HG03045 (cell line): Measurements from ENCODE around the gene MAP4.
"Not testable (repeated sequence)": the region's sequence is repeated elsewhere in the genome, so short reads cannot be mapped to it uniquely, and the experiment has no call there.

ENCODE experiments used
- ATAC-seq: cut with Tn5 transposase; IDR thresholded peaks from one replicate; pipeline ENCODE4 v1.9.1; 2021; ENCODE audit warnings: mild to moderate bottlenecking, moderate library complexity; ENCODE audit not compliant: unreplicated experiment

MAP4 gene

DNA sequence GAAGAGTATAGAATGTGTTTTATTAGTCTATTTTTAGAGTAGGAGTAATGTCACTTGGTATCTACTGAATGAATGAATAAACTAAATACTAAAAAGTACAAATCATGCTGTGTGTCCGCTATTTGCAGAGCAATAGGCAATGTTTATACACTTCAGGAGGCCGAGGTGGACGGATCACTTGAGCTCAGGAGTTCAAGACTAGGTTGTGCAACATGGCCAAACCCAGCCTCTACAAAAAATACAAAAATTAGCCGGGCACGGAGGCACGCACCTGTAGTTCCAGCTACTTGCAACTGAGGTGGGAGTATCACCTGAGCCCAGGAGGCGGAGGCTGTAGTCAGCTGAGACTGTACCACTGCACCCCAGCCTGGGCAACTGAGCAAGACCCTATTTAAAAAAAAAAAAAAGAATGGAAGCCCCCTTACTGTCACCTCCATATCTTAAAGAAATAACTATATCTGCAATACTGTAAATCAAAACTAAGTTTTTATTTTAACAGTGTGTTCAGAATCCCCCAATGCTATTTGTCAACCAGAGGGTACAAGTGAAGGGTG lies 114.9 kb downstream of the MAP4 start:
- no peak for ATAC-seq

DNA sequence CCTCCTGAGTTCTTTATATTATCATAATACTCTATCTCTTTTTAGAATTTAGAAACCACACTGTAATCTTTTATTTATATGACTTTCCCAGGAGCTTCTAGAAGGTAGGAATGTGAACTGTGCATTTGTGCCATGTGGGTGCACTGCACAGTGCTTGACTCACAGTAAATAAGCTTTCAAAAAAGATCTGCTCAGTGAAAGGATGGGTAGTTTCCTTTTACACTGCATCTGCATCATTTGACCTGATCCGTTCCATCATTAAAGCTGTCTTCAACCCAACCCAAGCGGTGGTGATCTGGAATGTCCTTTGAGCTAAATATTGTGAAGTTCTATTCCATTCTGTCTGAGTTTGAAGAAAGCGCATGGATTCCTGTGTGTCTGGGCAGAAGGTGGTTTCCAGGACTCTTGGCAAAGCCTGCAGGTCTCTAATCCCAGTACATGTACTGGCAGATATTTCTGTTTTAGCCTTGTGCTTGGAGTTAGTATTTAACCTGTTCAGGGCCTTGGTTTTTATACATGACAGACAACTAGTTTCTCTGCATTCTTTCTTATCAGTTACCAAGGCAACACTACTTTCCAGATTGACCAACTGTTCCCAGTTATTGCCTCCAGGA lies 116.6 kb downstream of the MAP4 start:
- ATAC-seq = no peak

DNA sequence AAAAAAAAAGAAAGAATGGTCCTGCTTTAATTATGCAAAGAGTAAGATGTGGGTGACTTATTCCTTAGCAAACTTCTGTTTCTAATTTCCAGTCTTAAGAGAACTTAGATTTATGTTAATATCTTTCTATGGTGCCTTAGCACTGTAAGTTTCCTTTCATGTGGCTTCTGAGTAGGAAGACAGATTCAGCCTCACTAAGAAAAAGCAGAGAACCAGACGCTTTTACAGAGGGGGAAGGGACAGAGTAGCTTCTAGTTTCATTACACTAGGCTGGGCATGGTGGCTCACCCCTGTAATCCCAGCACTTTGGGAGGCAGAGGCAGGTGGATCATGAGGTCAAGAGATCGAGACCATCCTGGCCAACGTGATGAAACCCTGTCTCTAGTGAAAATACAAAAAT lies 118.3 kb downstream of the MAP4 start:
- ATAC-seq = no peak

DNA sequence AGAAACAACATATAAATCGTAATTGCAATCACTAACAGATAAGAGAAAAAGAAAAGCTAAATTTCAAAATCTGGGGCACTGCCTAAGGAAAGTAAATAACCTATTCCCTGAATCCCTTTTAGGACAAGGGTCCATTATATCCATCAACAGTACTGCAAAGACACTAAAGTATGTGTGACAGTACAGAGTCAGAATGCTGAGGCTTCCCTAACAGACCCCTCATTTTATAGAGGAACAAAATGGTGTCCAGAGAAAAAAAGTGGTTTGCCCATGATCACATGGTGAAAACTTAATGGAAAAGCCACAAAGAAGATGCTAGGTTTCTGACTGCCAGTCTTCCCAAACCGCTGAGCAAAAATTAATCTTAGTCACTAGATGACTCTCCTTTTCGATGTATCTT lies 119.5 kb downstream of the MAP4 start:
- ATAC-seq = no peak

DNA sequence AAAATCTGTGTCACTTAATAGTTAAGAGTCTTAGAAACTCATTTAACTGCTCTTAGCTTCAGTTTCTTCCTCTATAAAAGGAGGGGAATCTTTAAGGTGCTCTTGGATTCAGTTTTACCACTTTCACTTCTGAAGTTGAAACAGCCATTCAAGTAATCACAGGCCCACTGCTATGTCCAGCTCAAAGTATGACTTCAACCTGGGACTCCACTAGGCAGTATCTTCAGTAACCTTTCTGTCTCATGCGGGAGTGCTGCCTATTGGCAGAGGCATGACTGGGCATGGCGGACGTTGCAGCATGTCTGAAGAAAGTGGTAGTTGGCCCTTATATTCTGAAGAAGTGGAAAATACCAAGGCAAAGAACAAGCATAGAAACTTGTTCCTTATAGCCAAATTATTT lies 121.0 kb downstream of the MAP4 start:
- no peak for ATAC-seq

DNA sequence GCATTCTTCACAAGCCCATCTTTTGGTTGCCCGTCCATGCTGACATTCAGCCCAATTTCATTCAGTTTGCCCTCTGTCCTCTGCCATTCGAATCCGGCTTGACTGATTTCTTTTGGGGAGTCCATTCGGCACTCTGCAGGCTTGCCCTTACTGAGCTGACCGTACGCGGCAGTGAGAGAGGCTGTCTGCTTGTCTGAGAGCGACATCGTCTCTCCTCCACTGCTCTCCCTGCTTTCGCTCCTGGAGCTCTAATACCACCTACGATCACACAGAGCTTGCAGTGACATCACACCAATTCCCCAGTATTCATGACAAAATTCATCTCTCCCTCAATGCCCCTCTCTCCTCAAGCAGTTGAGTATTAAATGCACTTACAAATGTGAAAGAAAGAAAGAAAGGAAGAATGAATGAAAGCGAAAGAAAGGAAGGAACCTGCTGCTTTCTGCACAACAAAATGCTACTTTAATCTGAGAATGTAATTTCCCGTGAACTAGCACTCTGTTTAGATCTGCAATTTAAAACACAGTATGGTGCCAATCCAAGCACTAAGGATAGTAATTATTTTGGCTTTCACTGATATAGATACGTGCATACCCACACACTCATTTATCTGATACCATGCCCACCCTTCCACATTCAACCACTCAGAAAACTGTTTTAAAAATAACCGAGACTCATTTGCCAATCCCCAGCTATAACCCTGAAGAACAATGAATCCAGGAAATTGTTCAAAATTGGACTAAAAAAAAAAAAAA lies 123.8 kb downstream of the MAP4 start:
- no peak for ATAC-seq

DNA sequence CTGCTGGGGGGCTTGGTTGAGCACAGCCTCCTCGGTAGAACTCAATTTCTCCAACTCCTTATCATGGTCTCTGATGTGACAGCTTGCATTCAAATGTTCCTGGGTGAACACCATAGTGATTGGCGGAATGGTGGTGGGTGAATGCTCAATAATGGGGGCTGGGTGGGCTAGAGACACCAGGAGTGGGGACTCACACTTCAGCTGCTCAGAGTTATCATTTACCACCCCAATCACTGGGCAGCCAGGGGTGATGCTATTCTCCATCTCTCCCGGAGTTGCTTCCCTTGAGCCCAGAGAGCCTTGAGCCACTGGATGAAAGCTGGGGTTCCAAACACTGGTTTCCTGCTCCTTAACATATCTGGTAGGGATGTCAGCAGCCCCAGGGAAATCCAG lies 124.6 kb downstream of the MAP4 start:
- no peak for ATAC-seq

DNA sequence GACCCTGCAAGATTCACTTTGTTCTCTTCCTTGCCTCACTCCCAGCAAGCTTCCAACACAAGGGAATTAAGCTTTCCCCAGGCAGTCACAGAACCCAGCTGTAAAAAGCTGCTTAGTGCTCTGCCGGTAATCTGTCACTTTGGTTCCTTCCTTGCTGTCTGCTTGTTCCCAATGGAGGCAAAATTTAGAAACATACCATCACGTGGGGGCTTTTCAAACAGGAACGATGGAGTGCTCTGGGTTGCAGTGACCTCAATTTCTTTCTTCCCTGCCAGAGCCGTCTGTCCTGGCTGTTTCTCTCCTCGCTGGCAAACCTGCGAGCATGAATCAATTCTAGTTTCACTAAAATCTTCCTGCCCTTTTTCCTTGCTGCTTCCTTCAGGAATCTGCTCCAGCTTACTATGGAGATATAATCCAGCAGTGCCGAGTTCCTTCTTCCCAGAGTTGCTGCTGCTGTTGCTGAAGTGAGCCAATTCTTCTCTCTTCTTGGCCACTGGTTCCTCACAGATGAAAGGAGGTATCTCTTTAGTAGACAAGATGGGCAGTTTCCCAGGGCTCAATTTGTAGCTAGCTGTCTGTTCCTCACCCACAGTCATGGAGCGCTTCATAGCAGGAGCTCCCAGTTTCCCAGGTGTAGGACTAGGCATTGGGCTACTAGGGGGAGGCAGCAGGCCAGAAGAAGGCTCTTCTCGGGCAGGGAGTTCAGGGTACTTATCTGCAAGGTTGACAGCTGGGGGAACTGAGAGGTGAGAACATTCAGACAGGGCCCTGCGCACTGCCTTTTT lies 125.2 kb downstream of the MAP4 start:
- no peak for ATAC-seq

DNA sequence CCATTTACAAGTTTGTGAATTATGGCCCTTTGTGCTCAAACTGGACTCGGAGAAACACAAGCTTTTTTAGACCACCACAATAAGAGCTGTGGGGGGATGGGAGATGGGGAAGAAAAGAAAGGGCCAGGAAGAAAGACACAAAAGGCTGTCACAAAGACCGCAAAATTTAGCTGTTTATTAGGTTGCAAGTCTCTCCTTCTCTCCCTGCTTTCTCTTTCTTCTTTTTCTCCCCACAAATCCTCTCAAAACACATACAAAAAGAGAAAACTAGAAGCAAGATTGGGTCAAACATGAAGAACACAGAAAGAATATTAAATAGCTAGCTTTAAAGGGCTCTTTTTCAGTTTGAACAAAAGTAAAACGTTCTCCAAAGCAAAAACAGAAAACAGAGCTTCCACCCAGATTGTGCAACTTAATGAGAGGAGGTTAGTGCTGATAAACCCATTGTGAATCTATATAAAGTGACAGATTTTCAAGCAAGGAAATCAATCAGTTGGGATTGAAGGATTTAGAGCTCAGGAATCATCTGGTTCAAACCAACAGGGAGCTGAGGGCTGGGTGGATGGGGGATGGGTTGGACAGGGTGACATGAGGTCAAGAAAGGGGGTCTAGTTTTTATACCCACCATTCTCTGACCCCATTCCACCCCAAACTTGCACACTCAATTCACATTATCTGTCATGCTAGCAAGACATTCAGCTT lies 125.9 kb downstream of the MAP4 start:
- ATAC-seq = no peak

DNA sequence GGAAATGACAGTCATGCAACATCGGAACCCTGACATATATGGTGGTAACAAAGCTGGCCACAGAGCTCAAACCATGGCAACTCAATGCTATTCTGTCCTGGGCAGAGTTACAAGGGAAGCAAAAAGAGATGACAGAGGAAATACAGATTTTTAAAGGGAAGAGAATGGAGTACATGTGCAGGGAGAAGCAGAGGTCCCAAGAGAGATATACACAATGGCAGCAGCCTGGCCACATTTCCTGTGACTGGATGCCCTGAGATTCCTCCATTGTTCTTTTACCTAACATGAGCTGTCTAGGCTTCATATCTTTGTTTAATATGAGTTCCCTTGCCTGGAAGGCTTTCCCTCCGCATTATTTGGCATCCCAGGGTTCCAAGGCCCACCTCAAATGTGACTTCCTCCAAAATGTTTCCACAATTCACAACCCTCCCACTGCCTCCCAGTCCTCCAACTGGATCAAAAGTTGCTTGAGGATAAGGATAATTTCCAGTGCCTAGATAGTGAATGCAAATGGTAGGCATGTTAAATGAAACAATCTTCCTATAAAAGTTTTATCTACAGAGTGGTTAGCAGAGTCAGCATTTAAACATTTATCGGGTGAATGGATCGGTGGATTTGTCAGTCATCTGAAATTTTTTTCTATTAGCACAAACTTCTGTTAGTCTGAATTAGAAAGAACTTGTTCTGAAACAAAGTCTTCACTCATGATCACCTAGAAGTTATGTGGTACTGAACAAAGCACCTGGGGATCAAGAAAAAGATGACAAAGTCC lies 127.0 kb downstream of the MAP4 start:
- no peak for ATAC-seq

DNA sequence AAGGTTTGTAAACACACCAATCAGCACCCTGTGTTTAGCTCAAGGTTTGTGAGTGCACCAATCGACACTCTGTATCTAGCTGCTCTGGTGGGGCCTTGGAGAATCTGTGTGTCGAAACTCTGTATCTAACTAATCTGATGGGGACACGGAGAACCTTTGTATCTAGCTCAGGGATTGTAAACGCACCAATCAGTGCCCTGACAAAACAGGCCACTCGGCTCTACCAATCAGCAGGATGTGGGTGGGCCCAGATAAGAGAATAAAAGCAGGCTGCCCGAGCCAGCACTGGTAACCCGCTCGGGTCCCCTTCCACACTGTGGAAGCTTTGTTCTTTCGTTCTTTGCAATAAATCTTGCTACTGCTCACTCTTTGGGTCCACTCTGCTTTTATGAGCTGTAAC lies 128.2 kb downstream of the MAP4 start:
- not testable (repeated sequence) for ATAC-seq

DNA sequence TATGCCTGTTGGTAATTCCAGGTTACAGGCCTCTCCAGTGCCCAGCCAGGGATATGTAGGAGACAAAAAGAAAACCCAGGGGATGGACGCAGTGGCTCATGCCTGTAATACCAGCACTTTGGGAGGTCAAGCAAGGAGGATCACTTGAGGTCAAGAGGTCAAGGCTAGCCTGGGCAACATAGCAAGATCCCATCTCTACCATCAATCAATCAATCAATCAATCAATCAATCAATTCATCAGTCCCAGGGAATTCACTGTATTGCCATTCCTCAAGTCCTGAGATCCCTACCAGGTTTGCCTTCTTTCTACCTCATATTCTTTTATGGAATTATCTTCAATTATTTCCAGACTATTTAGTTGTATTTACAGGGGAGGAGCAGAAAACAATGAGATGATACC lies 131.0 kb downstream of the MAP4 start:
- no peak for ATAC-seq

DNA sequence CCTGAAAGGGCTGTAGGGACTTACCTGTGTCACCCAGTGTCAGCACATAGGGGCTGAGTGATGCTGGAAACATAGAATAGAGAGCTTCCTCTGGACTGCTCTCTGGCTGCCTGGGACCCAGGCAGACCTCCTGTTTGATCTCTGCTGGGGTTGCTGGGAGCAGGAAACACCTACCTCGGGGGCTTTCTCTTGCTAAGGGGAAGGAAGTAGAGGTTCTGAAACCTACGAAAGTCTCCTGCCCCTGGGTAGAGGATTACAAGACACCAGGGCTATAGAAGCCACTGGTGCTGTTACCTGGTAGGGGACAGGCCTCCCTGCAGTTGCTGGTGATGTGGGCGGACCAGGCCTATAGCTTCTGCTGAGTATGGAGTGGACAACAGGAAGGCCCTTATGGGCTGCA lies 131.6 kb downstream of the MAP4 start:
- no peak for ATAC-seq

DNA sequence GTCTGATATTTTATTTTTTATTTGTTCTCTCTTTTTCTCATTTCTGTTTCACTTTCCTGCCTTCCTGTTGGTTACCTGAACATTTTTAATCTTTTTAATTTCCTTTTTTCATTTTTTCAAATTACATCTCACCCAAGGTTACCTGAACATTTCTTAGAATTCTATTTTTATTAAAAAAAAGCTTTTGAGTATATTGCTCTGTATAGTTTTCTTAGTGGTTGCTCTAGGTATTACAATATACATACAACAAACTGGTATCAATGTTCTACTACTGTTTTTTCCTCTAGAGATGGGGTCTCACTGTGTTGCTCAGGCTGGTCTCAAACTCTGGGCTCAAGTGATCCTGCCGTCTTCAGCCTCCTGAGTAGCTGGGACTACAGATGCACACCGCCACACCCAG lies 133.9 kb downstream of the MAP4 start:
- ATAC-seq = no peak

DNA sequence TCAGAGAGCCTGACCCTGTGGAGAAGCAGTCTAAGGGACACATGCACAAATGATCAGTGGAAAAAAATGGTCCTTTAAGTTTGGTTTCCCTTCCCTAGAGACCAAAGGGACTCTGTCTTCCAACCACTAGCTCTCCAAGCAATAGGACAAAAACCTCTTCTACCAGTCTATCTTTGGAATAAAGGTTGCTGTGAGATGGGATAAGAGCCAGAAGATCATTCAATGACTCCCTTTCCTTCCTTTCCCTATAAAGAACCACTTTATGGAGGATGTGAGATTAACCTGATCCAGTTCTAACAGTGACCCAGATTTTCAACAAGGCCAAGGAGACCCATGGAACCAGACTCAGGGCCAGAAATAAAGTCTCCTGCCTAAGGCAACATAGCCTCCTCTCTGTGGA lies 138.5 kb downstream of the MAP4 start:
- ATAC-seq = no peak

DNA sequence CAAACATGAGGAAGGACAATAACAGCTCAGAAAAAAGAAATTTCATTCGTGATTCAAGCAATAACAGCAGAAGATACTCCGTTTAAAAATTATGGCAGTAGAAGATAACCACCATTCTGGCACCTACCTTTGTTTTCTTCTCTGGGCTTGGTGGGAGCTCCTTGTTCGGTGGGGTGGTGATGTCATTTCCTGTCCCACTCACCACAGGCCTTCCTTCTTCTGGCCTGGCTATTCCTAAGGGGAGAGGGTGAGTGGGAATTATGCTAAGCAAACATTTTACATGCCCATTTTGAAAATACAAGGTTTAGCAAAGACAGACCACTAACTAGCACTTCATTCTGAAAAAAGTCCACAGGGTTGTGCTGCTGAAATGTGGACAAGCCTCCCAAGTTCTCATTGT lies 138.9 kb downstream of the MAP4 start:
- no peak for ATAC-seq

DNA sequence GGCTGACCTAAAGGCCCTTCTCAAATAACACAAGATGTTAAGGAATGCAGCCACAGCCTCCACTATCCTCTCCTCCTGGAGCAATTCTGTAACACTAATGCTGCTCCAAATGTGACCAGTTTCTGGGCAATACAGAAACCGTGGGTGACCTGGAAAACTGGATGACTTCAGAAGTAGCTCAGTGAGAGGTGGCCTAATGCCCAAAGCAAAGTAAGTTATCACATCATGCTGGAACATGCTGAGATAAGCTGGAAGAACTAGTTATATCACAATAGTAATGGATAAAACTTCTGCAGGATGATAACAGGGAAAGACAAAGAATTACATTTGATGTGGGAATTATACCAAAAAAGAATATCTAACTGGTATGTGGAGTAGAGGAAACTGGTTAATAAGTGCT lies 141.3 kb downstream of the MAP4 start:
- ATAC-seq = no peak

DNA sequence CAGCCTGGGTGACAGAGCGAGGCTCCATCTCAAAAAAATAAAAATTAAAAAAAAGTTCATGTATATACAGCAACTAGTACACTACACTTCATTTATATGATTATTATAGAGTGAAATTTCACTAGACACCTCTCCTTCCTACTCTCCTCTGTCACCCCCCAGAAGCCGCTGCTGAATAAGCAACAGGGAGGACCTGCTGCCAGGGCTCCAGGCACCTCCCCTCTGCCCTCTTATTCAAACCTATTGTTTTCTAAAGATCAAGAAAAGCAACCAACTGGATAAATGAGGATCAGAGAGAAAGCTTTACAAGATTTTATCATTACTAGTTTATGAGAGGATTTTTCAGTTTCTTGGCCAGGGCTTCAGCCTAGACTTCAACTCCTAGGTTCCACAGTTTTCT lies 141.8 kb downstream of the MAP4 start:
- no peak for ATAC-seq

DNA sequence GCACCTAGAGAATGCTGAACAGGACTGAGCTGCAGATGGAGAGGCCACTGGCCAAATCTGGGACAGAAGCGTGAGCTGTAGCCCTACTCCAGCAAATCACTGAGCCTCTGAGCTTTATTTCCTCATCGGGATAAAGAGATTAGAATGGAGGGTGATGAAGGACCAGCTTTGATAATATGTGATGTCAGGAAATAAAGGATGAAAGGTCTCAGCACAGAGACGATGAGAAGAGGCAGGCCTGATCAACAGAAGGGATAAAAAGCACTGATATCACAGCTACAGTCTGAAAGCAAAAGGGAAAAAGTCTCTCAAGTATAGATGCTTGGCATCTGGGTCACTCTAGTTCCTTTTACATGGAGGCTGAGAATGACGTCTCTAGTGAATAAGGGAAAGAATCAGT lies 143.3 kb downstream of the MAP4 start:
- no peak for ATAC-seq

DNA sequence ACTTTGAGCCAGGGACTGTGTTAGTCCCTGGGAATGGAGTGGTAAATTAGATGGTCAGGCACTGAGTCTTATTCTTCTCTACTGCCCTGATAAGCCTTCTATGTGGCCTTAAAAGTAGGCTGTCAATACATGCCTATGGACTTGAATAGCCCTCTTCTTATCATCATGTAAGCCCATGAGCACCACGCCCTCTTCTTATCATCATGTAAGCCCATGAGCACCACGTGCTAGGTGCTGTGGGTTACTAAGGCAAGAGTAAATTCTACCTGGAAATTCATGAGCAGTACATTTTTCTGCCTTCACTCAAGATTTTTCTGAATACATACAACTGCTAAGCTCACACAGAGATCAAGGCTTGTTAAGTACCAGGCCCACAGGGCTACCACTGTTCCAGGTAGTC lies 144.8 kb downstream of the MAP4 start:
- ATAC-seq = no peak
